H1 (cell line): ENCODE measurements around the gene CHST11. TPM values are rescaled to one million over a fixed set of nuclear protein-coding genes. Genes with fewer than 3 reads are reported as not detected.

ENCODE experiments used
- BACH1 ChIP-seq: IDR thresholded peaks from 2 replicates; pipeline ENCODE4 v1.6.1; 2012; ENCODE audit warnings: low read length, improper control_type of control experiment
- CBX5 ChIP-seq: fragments of 300-800, 300-1000 bp; sonication (generic); IDR thresholded peaks from 2 replicates; pipeline ENCODE4 v1.7.1; 2016; ENCODE audit warnings: antibody characterized with exemption, low read length, low read depth
- CHD2 ChIP-seq: IDR thresholded peaks from 2 replicates; pipeline ENCODE4 v1.6.1; 2012; ENCODE audit warnings: low read length, improper control_type of control experiment
- GTF2F1 ChIP-seq: IDR thresholded peaks from 2 replicates; pipeline ENCODE4 v1.6.1; 2012; ENCODE audit warnings: low read depth, low read length, improper control_type of control experiment, borderline replicate concordance
- SP1 ChIP-seq: IDR thresholded peaks from 2 replicates; pipeline ENCODE4 v1.6.1; 2011; ENCODE audit warnings: low read depth, low read length
- SP2 ChIP-seq: IDR thresholded peaks from 2 replicates; pipeline ENCODE4 v1.6.1; 2012; ENCODE audit warnings: mild to moderate bottlenecking, low read length, inconsistent platforms
- SUZ12 ChIP-seq: fragments of 200-600 bp; sonication (generic); IDR thresholded peaks from 2 replicates; pipeline ENCODE4 v1.6.1; 2012; ENCODE audit warnings: mild to moderate bottlenecking, inconsistent platforms, low read length, moderate library complexity, mixed read lengths
- TBP ChIP-seq: IDR thresholded peaks from 2 replicates; pipeline ENCODE4 v1.6.1; 2011; ENCODE audit warnings: low read depth, low read length, improper control_type of control experiment
- polyA plus RNA-seq, 7 experiments: library from polyadenylated mRNA; depleted of rRNA in 3 of 7; stranded (reverse) in 5 of 7; unstranded in 2 of 7; fragments of >200 nt in 5 of 7; fragments of 200-250 nt in 2 of 7; gene quantifications; 1 replicate in 5 of 7; 2 replicates in 1 of 7; 4 replicates in 1 of 7; pipeline versions ENCODE4 v1.2.1 to v1.2.3, GENCODE V29; 2011 to 2013; ENCODE audit warnings: missing spikeins in 2 of 7, mixed read lengths in 2 of 7
- total RNA-seq: library from RNA; stranded (reverse); fragmentation: NEBNext Ultra II Directional; extraction: Animal tissue kit (Norgen Biotek cat#: 25700); gene quantifications from 2 replicates; pipeline ENCODE4 v1.2.1, GENCODE V29; 2021

CHST11 gene
- total and polyA plus RNA-seq, 2 of the 8 experiments (the other 6 are each of a cell fraction or from before 2014, with no cell fraction given): 14.4 to 20.8 TPM

- TF ChIP-seq SUZ12 (no peak), TBP (no peak), GTF2F1 (no peak), CBX5 (no peak), SP2 (no peak), BACH1 (no peak), SP1 (no peak), CHD2 (no peak)
Observed at GRCh38 chr12:104603545-104603973, 146.8 kb downstream of the CHST11 start (continued).
